ENCODE measurements around the gene SRPK2.

DNA sequence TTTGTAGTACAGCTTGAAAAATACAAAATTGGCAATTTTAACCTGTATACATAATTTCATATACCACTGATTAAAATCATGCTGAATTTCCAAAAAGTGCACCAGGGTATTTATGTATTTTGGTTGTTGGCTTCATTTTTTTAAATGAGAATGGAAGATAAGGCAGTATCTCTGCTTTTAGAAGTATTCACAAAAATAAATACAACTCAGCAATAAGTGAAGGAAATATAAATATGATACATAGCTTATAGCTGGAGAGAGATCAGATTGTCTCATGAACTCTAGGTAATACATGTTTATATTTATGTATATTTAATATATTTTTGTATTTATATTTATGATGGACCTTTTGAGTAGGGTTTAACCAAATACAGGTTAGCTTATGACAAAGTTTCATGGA lies 293.8 kb downstream of the SRPK2 start:
- TF ChIP-seq, protein P1, sequence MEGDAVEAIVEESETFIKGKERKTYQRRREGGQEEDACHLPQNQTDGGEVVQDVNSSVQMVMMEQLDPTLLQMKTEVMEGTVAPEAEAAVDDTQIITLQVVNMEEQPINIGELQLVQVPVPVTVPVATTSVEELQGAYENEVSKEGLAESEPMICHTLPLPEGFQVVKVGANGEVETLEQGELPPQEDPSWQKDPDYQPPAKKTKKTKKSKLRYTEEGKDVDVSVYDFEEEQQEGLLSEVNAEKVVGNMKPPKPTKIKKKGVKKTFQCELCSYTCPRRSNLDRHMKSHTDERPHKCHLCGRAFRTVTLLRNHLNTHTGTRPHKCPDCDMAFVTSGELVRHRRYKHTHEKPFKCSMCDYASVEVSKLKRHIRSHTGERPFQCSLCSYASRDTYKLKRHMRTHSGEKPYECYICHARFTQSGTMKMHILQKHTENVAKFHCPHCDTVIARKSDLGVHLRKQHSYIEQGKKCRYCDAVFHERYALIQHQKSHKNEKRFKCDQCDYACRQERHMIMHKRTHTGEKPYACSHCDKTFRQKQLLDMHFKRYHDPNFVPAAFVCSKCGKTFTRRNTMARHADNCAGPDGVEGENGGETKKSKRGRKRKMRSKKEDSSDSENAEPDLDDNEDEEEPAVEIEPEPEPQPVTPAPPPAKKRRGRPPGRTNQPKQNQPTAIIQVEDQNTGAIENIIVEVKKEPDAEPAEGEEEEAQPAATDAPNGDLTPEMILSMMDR (conservative IDR thresholded peaks at IDR 0.05; ENCODE audit: low read depth, low read length): no peak
- no peak for TF ChIP-seq EZH2 (IDR thresholded peaks at IDR 0.05; ENCODE audit: borderline replicate concordance, low read depth, low read length, poor library complexity, severe bottlenecking)
